NT2/D1 (cell line): ENCODE measurements around the gene FUT2.

ENCODE experiments used
- SUZ12 ChIP-seq: IDR thresholded peaks from 2 replicates; pipeline ENCODE4 v1.6.1; 2011; ENCODE audit not compliant: insufficient read length, insufficient read depth; ENCODE audit errors: extremely low read depth
- YY1 ChIP-seq: IDR thresholded peaks from 2 replicates; pipeline ENCODE4 v1.6.1; 2011; ENCODE audit not compliant: insufficient read length, insufficient read depth
- ZNF274 ChIP-seq: IDR thresholded peaks from 2 replicates; pipeline ENCODE4 v1.6.1; 2011; ENCODE audit warnings: mild to moderate bottlenecking, low read depth, low read length

DNA sequence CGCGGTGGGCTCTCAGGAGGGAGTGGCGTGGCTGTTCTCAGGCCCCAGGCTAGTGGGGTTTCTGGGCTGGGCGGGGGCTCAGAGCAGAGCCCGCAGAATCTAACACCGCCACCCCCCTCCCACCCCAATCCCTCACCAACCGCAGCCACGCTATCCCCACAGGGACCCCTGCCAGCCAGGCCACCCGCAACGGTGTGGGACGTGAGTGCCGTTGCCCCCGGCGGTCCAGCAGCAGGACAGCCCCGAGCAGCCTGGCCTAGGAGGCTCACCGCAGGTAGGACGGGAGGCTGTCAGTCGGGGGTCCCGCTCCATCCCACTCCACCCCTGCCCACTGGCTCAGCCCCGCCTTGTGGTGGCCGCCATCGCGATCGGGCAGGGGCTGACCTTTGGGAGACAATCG is 22.8 kb upstream of the FUT2 start, which contains the start of gene NTN5:
- TF ChIP-seq ZNF274 (no peak), SUZ12 (no peak), YY1 (no peak)
